NCI-H2196 treated with DMSO at 0.1 percent for 48 hours (cell line): Measurements from ENCODE around the gene ISCU.
A peak's percentile ranks its signal among the peaks of the same experiment; 100 is the strongest.
"Not testable (repeated sequence)": the region's sequence is repeated elsewhere in the genome, so short reads cannot be mapped to it uniquely, and the experiment has no call there.

Experiments used
- DNase-seq: peaks from one replicate; lab custom pipeline; 2025; ENCODE audit not compliant: unreplicated experiment; lab: John Stamatoyannopoulos, UW

The ISCU gene

GRCh38 chr12:108568338-108569154 is 6.2 kb downstream of the ISCU start:
- peak; percentile 38 for DNase-seq

GRCh38 chr12:108570743-108571608 is 8.6 kb downstream of the ISCU start:
- no peak for DNase-seq

GRCh38 chr12:108571609-108572165 is 9.3 kb downstream of the ISCU start:
- DNase-seq = no peak

- no peak for DNase-seq
Measured at GRCh38 chr12:108572166-108572790, 9.9 kb downstream of the ISCU start.

- no peak for DNase-seq
Measured at GRCh38 chr12:108573317-108573716, 10.9 kb downstream of the ISCU start.

- not testable (repeated sequence) for DNase-seq
Measured at GRCh38 chr12:108574276-108574675, 11.9 kb downstream of the ISCU start.

- DNase-seq = no peak
Measured at GRCh38 chr12:108575199-108575912, 13.0 kb downstream of the ISCU start.

- no peak for DNase-seq
Measured at GRCh38 chr12:108576660-108577234, 14.4 kb downstream of the ISCU start.

- DNase-seq = no peak
Measured at GRCh38 chr12:108577458-108577857, 15.1 kb downstream of the ISCU start.

GRCh38 chr12:108578264-108578663 is 15.9 kb downstream of the ISCU start:
- DNase-seq = no peak

- DNase-seq = no peak
Measured at GRCh38 chr12:108578813-108579212, 16.4 kb downstream of the ISCU start.

GRCh38 chr12:108580531-108580930 is 18.1 kb downstream of the ISCU start:
- DNase-seq = no peak

GRCh38 chr12:108581311-108582227 is 19.2 kb downstream of the ISCU start:
- no peak for DNase-seq

- no peak for DNase-seq
Measured at GRCh38 chr12:108582509-108582908, 20.1 kb downstream of the ISCU start.

GRCh38 chr12:108582978-108583770 is 20.8 kb downstream of the ISCU start:
- no peak for DNase-seq

- no peak for DNase-seq
Measured at GRCh38 chr12:108583991-108584390, 21.6 kb downstream of the ISCU start.

GRCh38 chr12:108584456-108585065 is 22.2 kb downstream of the ISCU start:
- no peak for DNase-seq

- no peak for DNase-seq
Measured at GRCh38 chr12:108585864-108586263, 23.5 kb downstream of the ISCU start.
